ENCODE data around the gene SAMD4A. TPM values are rescaled to one million over a fixed set of nuclear protein-coding genes. Genes with fewer than 3 reads are reported as not detected.

Gene SAMD4A
- total RNA-seq, 1 donor from 2014 or later = 57.0 TPM

DNA sequence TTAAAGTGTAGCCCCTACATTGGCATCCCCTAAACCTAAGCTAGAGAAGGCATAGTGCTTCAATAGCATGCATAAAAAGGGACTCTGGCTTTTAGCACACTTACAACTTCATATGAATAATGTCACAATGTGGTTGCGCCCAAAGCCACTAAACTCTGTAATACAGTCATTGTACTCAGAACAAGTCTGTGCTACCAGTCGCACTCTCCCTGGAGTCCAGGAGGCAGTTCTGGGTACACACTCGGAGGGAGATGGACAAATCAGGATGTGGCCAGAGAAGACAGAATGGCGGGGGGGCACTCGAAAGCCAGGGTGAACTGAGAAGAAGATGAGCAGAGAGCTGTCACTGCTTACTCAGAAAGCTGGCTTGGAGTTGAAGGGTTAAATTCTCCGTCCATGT is 10.6 kb downstream of the SAMD4A start:
- peaks cover 51% of the 10 kb centered on the region for H3K4me1 Mint-ChIP-seq (ENCODE audit: low read depth)
- H3K4me3 Mint-ChIP-seq (ENCODE audit: unreplicated experiment) = no peak overlapping the region
- H3K36me3 Mint-ChIP-seq (ENCODE audit: low read depth) = peaks cover 9% of the 10 kb centered on the region
- no peak for DNase-seq (ENCODE audit: low spot score)
- no peaks in the 10 kb centered on the region for H3K27me3 Mint-ChIP-seq (ENCODE audit: low read depth)
- peak overlapping the region; percentile 38 for H3K27ac Mint-ChIP-seq (ENCODE audit: unreplicated experiment)
- H3K9me3 Mint-ChIP-seq (ENCODE audit: low read depth) = peaks cover under 1% of the 10 kb centered on the region
- TF ChIP-seq, protein P1, sequence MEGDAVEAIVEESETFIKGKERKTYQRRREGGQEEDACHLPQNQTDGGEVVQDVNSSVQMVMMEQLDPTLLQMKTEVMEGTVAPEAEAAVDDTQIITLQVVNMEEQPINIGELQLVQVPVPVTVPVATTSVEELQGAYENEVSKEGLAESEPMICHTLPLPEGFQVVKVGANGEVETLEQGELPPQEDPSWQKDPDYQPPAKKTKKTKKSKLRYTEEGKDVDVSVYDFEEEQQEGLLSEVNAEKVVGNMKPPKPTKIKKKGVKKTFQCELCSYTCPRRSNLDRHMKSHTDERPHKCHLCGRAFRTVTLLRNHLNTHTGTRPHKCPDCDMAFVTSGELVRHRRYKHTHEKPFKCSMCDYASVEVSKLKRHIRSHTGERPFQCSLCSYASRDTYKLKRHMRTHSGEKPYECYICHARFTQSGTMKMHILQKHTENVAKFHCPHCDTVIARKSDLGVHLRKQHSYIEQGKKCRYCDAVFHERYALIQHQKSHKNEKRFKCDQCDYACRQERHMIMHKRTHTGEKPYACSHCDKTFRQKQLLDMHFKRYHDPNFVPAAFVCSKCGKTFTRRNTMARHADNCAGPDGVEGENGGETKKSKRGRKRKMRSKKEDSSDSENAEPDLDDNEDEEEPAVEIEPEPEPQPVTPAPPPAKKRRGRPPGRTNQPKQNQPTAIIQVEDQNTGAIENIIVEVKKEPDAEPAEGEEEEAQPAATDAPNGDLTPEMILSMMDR (IDR thresholded peaks at IDR 0.05) = no peak

DNA sequence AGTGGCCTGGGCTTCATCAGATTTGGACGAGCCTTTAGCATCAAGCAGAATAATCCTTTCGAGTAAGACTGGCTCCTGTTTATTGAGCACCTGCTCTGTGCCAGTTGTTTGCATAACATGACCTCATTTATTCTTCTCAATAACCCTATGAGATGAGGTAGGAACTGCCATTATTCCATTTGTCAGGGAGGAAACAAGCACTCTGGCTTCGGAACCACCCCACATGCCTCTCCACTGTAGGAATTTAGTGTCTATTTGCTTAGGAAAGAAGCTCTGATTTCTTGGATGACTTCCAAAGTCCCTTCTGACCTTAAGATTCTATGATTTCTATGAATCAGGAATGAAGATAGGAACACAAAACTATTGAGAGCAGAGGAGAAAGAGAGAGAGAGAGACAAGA is 11.0 kb downstream of the SAMD4A start:
- Mint-ChIP-seq H3K27me3 (ENCODE audit: low read depth) (no peaks in the 10 kb centered on the region), H3K36me3 (ENCODE audit: low read depth) (peaks cover 9% of the 10 kb centered on the region), H3K27ac (ENCODE audit: unreplicated experiment) (peak overlapping the region; percentile 38), H3K4me3 (ENCODE audit: unreplicated experiment) (no peak overlapping the region), H3K4me1 (ENCODE audit: low read depth) (peaks cover 51% of the 10 kb centered on the region), H3K9me3 (ENCODE audit: low read depth) (no peaks in the 10 kb centered on the region)
- no peak for DNase-seq (ENCODE audit: low spot score)
- TF ChIP-seq, protein P1 (IDR thresholded peaks at IDR 0.05) = no peak

- no peaks in the 10 kb centered on the region for H3K27me3 Mint-ChIP-seq (ENCODE audit: low read depth)
- no peak overlapping the region for H3K4me3 Mint-ChIP-seq (ENCODE audit: unreplicated experiment)
- no peak overlapping the region for H3K27ac Mint-ChIP-seq (ENCODE audit: unreplicated experiment)
- no peak for DNase-seq (ENCODE audit: low spot score)
- H3K9me3 Mint-ChIP-seq (ENCODE audit: low read depth) = no peaks in the 10 kb centered on the region
- TF ChIP-seq, protein P1 (IDR thresholded peaks at IDR 0.05) = no peak
- peaks cover 7% of the 10 kb centered on the region for H3K36me3 Mint-ChIP-seq (ENCODE audit: low read depth)
- H3K4me1 Mint-ChIP-seq (ENCODE audit: low read depth) = peaks cover 51% of the 10 kb centered on the region
Observed at GRCh38 chr14:54579621-54580020, 12.7 kb downstream of the SAMD4A start.

DNA sequence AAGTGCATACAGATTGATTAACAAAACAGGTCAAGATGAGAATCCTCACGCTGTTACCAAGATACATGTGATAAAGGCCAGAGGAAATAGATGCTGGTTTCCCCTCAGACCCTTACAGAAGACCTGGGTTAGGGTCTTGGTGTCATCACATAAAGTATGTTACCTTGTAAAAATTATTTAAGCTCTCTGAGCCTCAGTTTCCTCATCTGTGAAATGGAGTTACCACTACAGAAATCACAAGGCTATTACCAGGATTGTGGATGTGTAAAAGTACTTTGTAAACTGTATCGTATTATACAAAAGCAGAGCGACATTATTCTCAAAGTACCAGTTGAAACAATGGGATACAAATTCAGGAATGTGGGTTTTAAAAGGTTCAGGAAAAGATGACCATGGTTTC is 14.0 kb downstream of the SAMD4A start:
- TF ChIP-seq, protein P1 (IDR thresholded peaks at IDR 0.05) = no peak
- H3K4me3 Mint-ChIP-seq (ENCODE audit: unreplicated experiment) = no peak overlapping the region
- H3K27ac Mint-ChIP-seq (ENCODE audit: unreplicated experiment) = no peak overlapping the region
- no peak for DNase-seq (ENCODE audit: low spot score)
- H3K4me1 Mint-ChIP-seq (ENCODE audit: low read depth) = peaks cover 38% of the 10 kb centered on the region
- H3K36me3 Mint-ChIP-seq (ENCODE audit: low read depth) = peaks cover 12% of the 10 kb centered on the region
- no peaks in the 10 kb centered on the region for H3K27me3 Mint-ChIP-seq (ENCODE audit: low read depth)
- H3K9me3 Mint-ChIP-seq (ENCODE audit: low read depth) = no peaks in the 10 kb centered on the region

GRCh38 chr14:54582334-54582733 is 15.4 kb downstream of the SAMD4A start:
- H3K27ac Mint-ChIP-seq (ENCODE audit: unreplicated experiment) = no peak overlapping the region
- no peaks in the 10 kb centered on the region for H3K27me3 Mint-ChIP-seq (ENCODE audit: low read depth)
- H3K4me1 Mint-ChIP-seq (ENCODE audit: low read depth) = peaks cover 24% of the 10 kb centered on the region
- H3K9me3 Mint-ChIP-seq (ENCODE audit: low read depth) = peaks cover 11% of the 10 kb centered on the region
- DNase-seq (ENCODE audit: low spot score) = no peak
- peaks cover 21% of the 10 kb centered on the region for H3K36me3 Mint-ChIP-seq (ENCODE audit: low read depth)
- H3K4me3 Mint-ChIP-seq (ENCODE audit: unreplicated experiment) = no peak overlapping the region
- TF ChIP-seq, protein P1 (IDR thresholded peaks at IDR 0.05) = no peak

Measured in chondrocyte (in vitro differentiated cells).